DND-41 (cell line): ENCODE data around the gene CNGA3.

Experiments
- ATAC-seq: fragments of 200-7000 bp; cut with Tn5 transposase; 3 replicates; pipeline ENCODE4 v1.9.1; 2021; ENCODE audit warnings: low read depth; ENCODE audit not compliant: insufficient read depth
- DNase-seq: peaks from one replicate; pipeline ENCODE4 v3.0.0-alpha.2; 2020
- H2AFZ ChIP-seq: 2 replicates; pipeline ENCODE4 v1.6.0; 2012; ENCODE audit warnings: low read depth, low read length
- H3K27ac ChIP-seq: 2 replicates; pipeline ENCODE4 v1.5.1; 2012; ENCODE audit warnings: low read length, inconsistent platforms
- H3K27me3 ChIP-seq: fragments of 200-600 bp; sonication (generic); 2 replicates; pipeline ENCODE4 v1.6.0; 2012; ENCODE audit warnings: low read length, mild to moderate bottlenecking, inconsistent platforms; ENCODE audit not compliant: insufficient read depth, poor library complexity
- H3K36me3 ChIP-seq: 2 replicates; pipeline ENCODE4 v1.5.1; 2012; ENCODE audit warnings: low read length, inconsistent platforms; ENCODE audit not compliant: insufficient read depth
- H3K4me1 ChIP-seq: 2 replicates; pipeline ENCODE4 v1.5.1; 2012; ENCODE audit warnings: mild to moderate bottlenecking, low read length; ENCODE audit not compliant: insufficient read depth
- H3K4me2 ChIP-seq: 2 replicates; pipeline ENCODE4 v1.6.0; 2012; ENCODE audit warnings: mild to moderate bottlenecking, moderate library complexity, low read length, inconsistent platforms; ENCODE audit not compliant: insufficient read depth
- H3K4me3 ChIP-seq, 2 experiments: fragments of 200-600 bp in 1 of 2; shearing (Covaris generic) in 1 of 2; 2 replicates each; pipeline ENCODE4 v1.5.1; 2012 to 2016; ENCODE audit warnings: inconsistent platforms in 2 of 2, low read length in 2 of 2, mild to moderate bottlenecking in 2 of 2, low read depth in 1 of 2, moderate library complexity in 1 of 2
- H3K79me2 ChIP-seq: 2 replicates; pipeline ENCODE4 v1.6.0; 2012; ENCODE audit warnings: low read length, inconsistent platforms; ENCODE audit not compliant: insufficient read depth
- H3K9ac ChIP-seq: 2 replicates; pipeline ENCODE4 v1.6.0; 2012; ENCODE audit warnings: low read depth, mild to moderate bottlenecking, inconsistent platforms, low read length, moderate library complexity
- H3K9me3 ChIP-seq: 2 replicates; pipeline ENCODE4 v1.5.1; 2012; ENCODE audit warnings: low read length, moderate library complexity, mild to moderate bottlenecking, inconsistent platforms; ENCODE audit not compliant: insufficient read depth, severe bottlenecking
- H4K20me1 ChIP-seq: 2 replicates; pipeline ENCODE4 v1.6.0; 2012; ENCODE audit warnings: low read length; ENCODE audit not compliant: insufficient read depth
- CTCF ChIP-seq: IDR thresholded peaks from 2 replicates; pipeline ENCODE4 v1.5.1; 2012; ENCODE audit warnings: borderline replicate concordance, low read length, moderate library complexity, mild to moderate bottlenecking; ENCODE audit not compliant: poor library complexity, severe bottlenecking; ENCODE audit errors: extremely low read depth
- EZH2 ChIP-seq: IDR thresholded peaks from 3 replicates; pipeline ENCODE4 v1.6.1; 2012; ENCODE audit warnings: borderline replicate concordance, low read depth, mild to moderate bottlenecking, moderate library complexity, low read length, inconsistent platforms; ENCODE audit not compliant: severe bottlenecking

CNGA3 gene

GRCh38 chr2:98399140-98399539 lies 52.9 kb downstream of the CNGA3 start:
- Histone ChIP-seq H3K36me3 (no peaks in the 10 kb centered on the region), H3K4me3 (no peak overlapping the region), H2AFZ (no peak overlapping the region), H3K4me2 (no peak overlapping the region), H3K27me3 (peaks cover 19% of the 10 kb centered on the region), H3K4me1 (no peaks in the 10 kb centered on the region), H3K27ac (no peak overlapping the region), H3K9me3 (no peaks in the 10 kb centered on the region), H4K20me1 (no peaks in the 10 kb centered on the region), H3K9ac (no peak overlapping the region), H3K79me2 (no peaks in the 10 kb centered on the region)
- DNase-seq, result no peak
- no peak for ATAC-seq
- TF ChIP-seq EZH2 (no peak), CTCF (no peak)

- ATAC-seq (no peak), DNase-seq (no peak)
- no peak overlapping the region for H3K27ac ChIP-seq
- no peaks in the 10 kb centered on the region for H3K4me1 ChIP-seq
- no peak for TF ChIP-seq EZH2
- TF ChIP-seq CTCF, result no peak
- H4K20me1 ChIP-seq, result no peaks in the 10 kb centered on the region
- no peak overlapping the region for H3K9ac ChIP-seq
- peaks cover 19% of the 10 kb centered on the region for H3K27me3 ChIP-seq
- no peak overlapping the region for H2AFZ ChIP-seq
- no peak overlapping the region for H3K4me3 ChIP-seq
- no peak overlapping the region for H3K4me2 ChIP-seq
- H3K9me3 ChIP-seq, result no peaks in the 10 kb centered on the region
- no peaks in the 10 kb centered on the region for H3K79me2 ChIP-seq
- H3K36me3 ChIP-seq, result no peaks in the 10 kb centered on the region
These were observed 57.6 kb downstream of the CNGA3 start for GRCh38 chr2:98403878-98404277.

GRCh38 chr2:98404556-98405250 lies 58.4 kb downstream of the CNGA3 start:
- ATAC-seq, result no peak
- H3K9ac ChIP-seq, result no peak overlapping the region
- no peaks in the 10 kb centered on the region for H3K36me3 ChIP-seq

More at GRCh38 chr2:98404556-98405250, 58.4 kb downstream of the CNGA3 start:
- H3K9me3 ChIP-seq, result no peaks in the 10 kb centered on the region
- H3K4me3 ChIP-seq, result no peak overlapping the region
- H4K20me1 ChIP-seq, result no peaks in the 10 kb centered on the region
- H3K79me2 ChIP-seq, result no peaks in the 10 kb centered on the region
- DNase-seq, result no peak
- TF ChIP-seq EZH2 (no peak), CTCF (no peak)
- peaks cover 18% of the 10 kb centered on the region for H3K27me3 ChIP-seq
- H2AFZ ChIP-seq, result no peak overlapping the region
- H3K27ac ChIP-seq, result no peak overlapping the region
- H3K4me1 ChIP-seq, result no peaks in the 10 kb centered on the region
- no peak overlapping the region for H3K4me2 ChIP-seq
